ENCODE results near the gene H6PD.

The H6PD gene

GRCh38 chr1:9284061-9284460 lies 49.5 kb downstream of the H6PD start:
- Histone ChIP-seq H3K4me2 (no peak overlapping the region), H2AFZ (ENCODE audit: low read depth) (no peak overlapping the region), H3K4me3 (IDR thresholded peaks at IDR 0.05; ENCODE audit: insufficient read depth, low read depth, low read length) (no peak overlapping the region), H4K20me1 (ENCODE audit: insufficient read depth) (no peaks in the 10 kb centered on the region), H3K4me1 (ENCODE audit: low read depth, poor library complexity, severe bottlenecking) (peaks cover 65% of the 10 kb centered on the region), H3K27me3 (ENCODE audit: insufficient read depth, low read depth) (no peaks in the 10 kb centered on the region), H3K36me3 (ENCODE audit: insufficient read depth) (no peaks in the 10 kb centered on the region), H3K9ac (no peak overlapping the region), H3K27ac (no peak overlapping the region), H3K79me2 (ENCODE audit: insufficient read depth, low read depth) (no peaks in the 10 kb centered on the region)
- TF ChIP-seq, protein P1, sequence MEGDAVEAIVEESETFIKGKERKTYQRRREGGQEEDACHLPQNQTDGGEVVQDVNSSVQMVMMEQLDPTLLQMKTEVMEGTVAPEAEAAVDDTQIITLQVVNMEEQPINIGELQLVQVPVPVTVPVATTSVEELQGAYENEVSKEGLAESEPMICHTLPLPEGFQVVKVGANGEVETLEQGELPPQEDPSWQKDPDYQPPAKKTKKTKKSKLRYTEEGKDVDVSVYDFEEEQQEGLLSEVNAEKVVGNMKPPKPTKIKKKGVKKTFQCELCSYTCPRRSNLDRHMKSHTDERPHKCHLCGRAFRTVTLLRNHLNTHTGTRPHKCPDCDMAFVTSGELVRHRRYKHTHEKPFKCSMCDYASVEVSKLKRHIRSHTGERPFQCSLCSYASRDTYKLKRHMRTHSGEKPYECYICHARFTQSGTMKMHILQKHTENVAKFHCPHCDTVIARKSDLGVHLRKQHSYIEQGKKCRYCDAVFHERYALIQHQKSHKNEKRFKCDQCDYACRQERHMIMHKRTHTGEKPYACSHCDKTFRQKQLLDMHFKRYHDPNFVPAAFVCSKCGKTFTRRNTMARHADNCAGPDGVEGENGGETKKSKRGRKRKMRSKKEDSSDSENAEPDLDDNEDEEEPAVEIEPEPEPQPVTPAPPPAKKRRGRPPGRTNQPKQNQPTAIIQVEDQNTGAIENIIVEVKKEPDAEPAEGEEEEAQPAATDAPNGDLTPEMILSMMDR (conservative IDR thresholded peaks at IDR 0.05; ENCODE audit: low read depth, low read length) = no peak

DNA sequence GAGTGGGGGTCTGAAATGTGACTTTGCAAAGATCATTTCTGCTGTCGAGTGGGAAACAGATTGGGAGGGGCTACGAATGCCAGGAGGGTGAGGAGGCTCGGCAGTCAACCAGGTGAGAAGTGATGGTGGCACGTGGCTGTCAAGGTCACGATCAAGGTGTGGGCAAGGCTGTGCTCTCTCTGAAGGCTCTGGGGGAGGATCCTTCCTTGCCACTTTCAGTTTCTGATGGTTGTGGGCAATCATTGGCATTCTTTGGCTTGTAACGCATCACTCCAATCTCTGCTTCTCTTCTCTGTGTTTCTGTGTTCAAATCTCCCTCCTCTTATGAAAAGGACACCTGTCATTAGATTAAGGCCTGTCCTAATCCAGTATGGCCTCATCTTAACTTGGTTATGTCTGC lies 52.0 kb downstream of the H6PD start:
- no peak overlapping the region for H3K9ac ChIP-seq
- H3K4me2 ChIP-seq = no peak overlapping the region; the same call in 1 of the 2 replicates
- peaks cover 50% of the 10 kb centered on the region for H3K4me1 ChIP-seq (ENCODE audit: low read depth, poor library complexity, severe bottlenecking)
- no peak overlapping the region for H3K27ac ChIP-seq
- H3K27me3 ChIP-seq (ENCODE audit: insufficient read depth, low read depth) = no peaks in the 10 kb centered on the region; the same call in 1 of the 2 replicates
- TF ChIP-seq, protein P1 (conservative IDR thresholded peaks at IDR 0.05; ENCODE audit: low read depth, low read length) = no peak
- H3K4me3 ChIP-seq (IDR thresholded peaks at IDR 0.05; ENCODE audit: insufficient read depth, low read depth, low read length) = no peak overlapping the region
- H3K79me2 ChIP-seq (ENCODE audit: insufficient read depth, low read depth) = no peaks in the 10 kb centered on the region
- H4K20me1 ChIP-seq (ENCODE audit: insufficient read depth) = no peaks in the 10 kb centered on the region
- H2AFZ ChIP-seq (ENCODE audit: low read depth) = no peak overlapping the region
- no peaks in the 10 kb centered on the region for H3K36me3 ChIP-seq (ENCODE audit: insufficient read depth)

DNA sequence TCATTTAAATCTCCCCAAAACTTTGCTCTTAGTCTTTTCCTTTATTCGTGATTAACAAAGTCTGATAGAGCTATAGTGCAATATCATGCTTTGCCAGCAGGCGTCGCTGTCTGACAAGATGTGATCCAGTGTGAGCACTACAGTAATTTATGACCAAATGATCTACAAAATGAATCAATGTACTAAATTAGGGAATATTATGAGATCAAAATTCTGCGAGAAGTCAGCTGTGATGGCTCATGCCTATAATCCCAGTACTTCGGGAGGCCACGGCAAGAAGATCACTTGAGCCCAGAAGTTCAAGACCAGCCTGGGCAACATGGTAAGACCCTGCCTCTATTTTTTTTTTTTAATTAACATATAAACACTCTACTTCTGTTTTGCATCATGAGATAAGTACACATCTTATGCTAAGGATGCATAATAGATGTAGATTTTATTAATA lies 54.5 kb downstream of the H6PD start:
- Histone ChIP-seq H3K4me2 (no peak overlapping the region), H3K36me3 (ENCODE audit: insufficient read depth) (no peaks in the 10 kb centered on the region), H2AFZ (ENCODE audit: low read depth) (no peak overlapping the region), H4K20me1 (ENCODE audit: insufficient read depth) (no peaks in the 10 kb centered on the region), H3K9ac (no peak overlapping the region), H3K27ac (no peak overlapping the region), H3K4me1 (ENCODE audit: low read depth, poor library complexity, severe bottlenecking) (peaks cover 34% of the 10 kb centered on the region), H3K79me2 (ENCODE audit: insufficient read depth, low read depth) (peaks cover 8% of the 10 kb centered on the region), H3K27me3 (ENCODE audit: insufficient read depth, low read depth) (no peaks in the 10 kb centered on the region; the same call in 1 of the 2 replicates), H3K4me3 (IDR thresholded peaks at IDR 0.05; ENCODE audit: insufficient read depth, low read depth, low read length) (no peak overlapping the region)
- TF ChIP-seq, protein P1 (conservative IDR thresholded peaks at IDR 0.05; ENCODE audit: low read depth, low read length) = peak; percentile 100

DNA sequence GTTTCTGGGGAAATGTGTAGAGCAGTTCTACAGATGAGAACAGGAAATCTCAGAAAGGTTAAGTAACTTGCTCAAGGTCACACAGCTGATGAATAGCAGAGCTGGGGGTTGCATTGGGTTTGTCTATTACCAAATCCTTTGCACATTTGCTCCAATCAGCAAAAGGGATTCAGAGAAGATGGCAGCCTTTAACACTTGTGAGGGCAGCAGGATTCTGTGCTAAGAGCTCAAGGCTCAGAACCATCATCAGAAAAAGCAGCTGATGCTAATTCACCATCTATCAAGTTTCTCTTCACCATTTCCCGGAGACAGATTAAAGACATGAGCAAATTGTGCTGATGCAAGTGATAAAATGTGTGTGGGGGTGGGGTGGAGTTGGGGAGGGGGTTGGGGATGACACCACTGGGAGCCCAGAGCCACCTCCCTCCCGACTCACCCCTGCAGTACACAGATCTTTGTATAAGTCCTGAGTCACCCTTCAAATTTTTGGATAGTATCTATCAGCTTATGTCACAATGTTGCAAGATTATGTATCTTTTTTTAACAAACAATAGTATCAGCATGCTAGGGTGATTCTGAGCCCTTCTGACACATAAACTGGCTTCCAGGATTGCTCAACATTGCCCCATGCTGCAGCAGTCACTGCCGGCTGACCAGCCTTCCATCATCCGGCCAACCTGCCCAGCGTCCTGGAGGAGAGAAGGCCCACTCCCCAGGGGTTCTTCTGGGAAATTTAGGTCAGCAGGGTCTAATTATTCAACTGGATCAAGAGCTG lies 55.3 kb downstream of the H6PD start:
- H4K20me1 ChIP-seq (ENCODE audit: insufficient read depth) = no peaks in the 10 kb centered on the region
- peaks cover 39% of the 10 kb centered on the region for H3K4me1 ChIP-seq (ENCODE audit: low read depth, poor library complexity, severe bottlenecking)
- no peak overlapping the region for H3K4me2 ChIP-seq
- no peak overlapping the region for H3K27ac ChIP-seq
- H3K27me3 ChIP-seq (ENCODE audit: insufficient read depth, low read depth) = no peaks in the 10 kb centered on the region; the same call in 1 of the 2 replicates
- H3K4me3 ChIP-seq (IDR thresholded peaks at IDR 0.05; ENCODE audit: insufficient read depth, low read depth, low read length) = no peak overlapping the region
- no peaks in the 10 kb centered on the region for H3K36me3 ChIP-seq (ENCODE audit: insufficient read depth)
- TF ChIP-seq, protein P1 (conservative IDR thresholded peaks at IDR 0.05; ENCODE audit: low read depth, low read length) = no peak
- peaks cover 14% of the 10 kb centered on the region for H3K79me2 ChIP-seq (ENCODE audit: insufficient read depth, low read depth)
- H3K9ac ChIP-seq = no peak overlapping the region
- H2AFZ ChIP-seq (ENCODE audit: low read depth) = no peak overlapping the region
